Breast epithelium (tissue), 3 donors: ENCODE results near the gene TLE7.

ENCODE experiments used
- POLR2A ChIP-seq: fragments of 450-650 bp; IDR thresholded peaks from one replicate; pipeline ENCODE4 v1.6.1; 2016; ENCODE audit warnings: antibody characterized with exemption, mild to moderate bottlenecking, moderate library complexity
- POLR2AphosphoS5 ChIP-seq, 3 donors: sonication (generic); formaldehyde crosslinking; IDR thresholded peaks; one replicate each; pipeline ENCODE4 v1.6.1; 2017; ENCODE audit warnings: antibody characterized with exemption in 3 of 3
- TF ChIP-seq, protein P1 (sequence below), 3 donors: fragments of 450-650 bp; IDR thresholded peaks; one replicate each; pipeline ENCODE4 v1.5.1; 2016 to 2017; ENCODE audit warnings: antibody characterized with exemption in 3 of 3, mild to moderate bottlenecking in 3 of 3, moderate library complexity in 3 of 3

DNA sequence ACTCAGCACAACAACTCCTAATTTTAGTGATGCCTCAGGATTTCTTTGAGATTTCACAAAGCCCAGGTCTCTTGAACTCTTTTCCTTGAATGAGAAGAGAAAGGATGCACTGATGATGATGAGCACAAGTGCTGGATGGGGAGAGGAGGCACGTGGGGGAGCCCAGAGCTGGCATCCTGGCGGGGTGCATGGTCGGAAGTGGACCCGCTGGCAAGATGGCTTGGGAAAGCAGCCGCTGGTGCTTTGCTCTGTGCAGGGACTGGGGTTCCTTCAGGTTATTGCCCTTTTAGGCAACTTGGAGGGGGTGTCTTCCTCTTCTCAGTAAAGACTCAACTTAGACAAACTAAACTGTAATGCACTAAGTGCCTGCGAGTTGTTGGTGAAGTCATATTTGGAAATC is 61.0 kb downstream of the TLE7 start:
- TF ChIP-seq, protein P1, sequence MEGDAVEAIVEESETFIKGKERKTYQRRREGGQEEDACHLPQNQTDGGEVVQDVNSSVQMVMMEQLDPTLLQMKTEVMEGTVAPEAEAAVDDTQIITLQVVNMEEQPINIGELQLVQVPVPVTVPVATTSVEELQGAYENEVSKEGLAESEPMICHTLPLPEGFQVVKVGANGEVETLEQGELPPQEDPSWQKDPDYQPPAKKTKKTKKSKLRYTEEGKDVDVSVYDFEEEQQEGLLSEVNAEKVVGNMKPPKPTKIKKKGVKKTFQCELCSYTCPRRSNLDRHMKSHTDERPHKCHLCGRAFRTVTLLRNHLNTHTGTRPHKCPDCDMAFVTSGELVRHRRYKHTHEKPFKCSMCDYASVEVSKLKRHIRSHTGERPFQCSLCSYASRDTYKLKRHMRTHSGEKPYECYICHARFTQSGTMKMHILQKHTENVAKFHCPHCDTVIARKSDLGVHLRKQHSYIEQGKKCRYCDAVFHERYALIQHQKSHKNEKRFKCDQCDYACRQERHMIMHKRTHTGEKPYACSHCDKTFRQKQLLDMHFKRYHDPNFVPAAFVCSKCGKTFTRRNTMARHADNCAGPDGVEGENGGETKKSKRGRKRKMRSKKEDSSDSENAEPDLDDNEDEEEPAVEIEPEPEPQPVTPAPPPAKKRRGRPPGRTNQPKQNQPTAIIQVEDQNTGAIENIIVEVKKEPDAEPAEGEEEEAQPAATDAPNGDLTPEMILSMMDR (IDR thresholded peaks at IDR 0.05) = no peak
- TF ChIP-seq POLR2A = no peak
- TF ChIP-seq POLR2AphosphoS5 (IDR thresholded peaks at IDR 0.05) = no peak
